ENCODE data around the gene THADA.
A peak's percentile ranks its signal among the peaks of the same experiment; 100 is the strongest.

The THADA gene

DNA sequence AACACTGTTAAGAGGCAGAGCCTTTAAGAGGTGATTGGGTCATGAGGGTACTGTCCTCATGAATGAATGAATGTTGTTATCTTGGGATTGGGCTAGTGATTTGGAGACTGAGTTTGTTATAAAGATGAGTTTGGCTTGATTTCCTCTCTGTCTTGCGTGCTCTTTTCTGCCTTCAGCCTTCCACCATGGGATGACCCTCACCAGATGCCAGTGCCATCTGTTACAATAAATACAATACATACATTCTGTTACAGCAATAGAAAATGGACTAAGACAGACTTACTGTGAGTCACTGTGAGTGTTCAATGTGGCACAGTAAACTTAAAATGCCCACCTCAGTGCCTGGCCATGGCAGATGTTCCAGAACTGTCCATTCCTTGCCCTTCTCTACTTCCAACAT is 274.4 kb downstream of the THADA start:
- no peak for DNase-seq (ENCODE audit: low read depth)
- H3K4me3 ChIP-seq (ENCODE audit: control insufficient read depth, low read depth, low read length) = no peak overlapping the region
- TF ChIP-seq, protein P1, sequence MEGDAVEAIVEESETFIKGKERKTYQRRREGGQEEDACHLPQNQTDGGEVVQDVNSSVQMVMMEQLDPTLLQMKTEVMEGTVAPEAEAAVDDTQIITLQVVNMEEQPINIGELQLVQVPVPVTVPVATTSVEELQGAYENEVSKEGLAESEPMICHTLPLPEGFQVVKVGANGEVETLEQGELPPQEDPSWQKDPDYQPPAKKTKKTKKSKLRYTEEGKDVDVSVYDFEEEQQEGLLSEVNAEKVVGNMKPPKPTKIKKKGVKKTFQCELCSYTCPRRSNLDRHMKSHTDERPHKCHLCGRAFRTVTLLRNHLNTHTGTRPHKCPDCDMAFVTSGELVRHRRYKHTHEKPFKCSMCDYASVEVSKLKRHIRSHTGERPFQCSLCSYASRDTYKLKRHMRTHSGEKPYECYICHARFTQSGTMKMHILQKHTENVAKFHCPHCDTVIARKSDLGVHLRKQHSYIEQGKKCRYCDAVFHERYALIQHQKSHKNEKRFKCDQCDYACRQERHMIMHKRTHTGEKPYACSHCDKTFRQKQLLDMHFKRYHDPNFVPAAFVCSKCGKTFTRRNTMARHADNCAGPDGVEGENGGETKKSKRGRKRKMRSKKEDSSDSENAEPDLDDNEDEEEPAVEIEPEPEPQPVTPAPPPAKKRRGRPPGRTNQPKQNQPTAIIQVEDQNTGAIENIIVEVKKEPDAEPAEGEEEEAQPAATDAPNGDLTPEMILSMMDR (conservative IDR thresholded peaks at IDR 0.05; ENCODE audit: control insufficient read depth, insufficient read depth, low read depth, low read length) = no peak

DNA sequence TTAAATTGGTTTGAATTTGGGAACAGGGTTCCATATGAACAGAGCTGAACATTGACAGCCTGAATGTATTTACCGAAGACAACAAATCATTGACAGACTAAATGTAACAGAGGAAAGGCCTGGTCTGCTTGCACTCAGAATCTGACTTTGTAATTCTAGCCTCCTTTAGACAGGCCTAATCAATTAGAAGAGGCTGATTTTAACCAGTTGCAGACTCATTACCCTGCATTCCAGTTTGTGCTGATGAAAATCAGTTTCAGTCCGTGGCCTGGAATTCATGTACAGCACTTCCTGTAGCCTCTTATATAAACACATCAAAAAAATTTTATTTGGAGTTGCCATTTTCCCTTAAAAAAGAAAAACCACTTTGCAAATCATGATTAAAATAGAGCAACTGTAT is 276.3 kb downstream of the THADA start:
- TF ChIP-seq, protein P1 (conservative IDR thresholded peaks at IDR 0.05; ENCODE audit: control insufficient read depth, insufficient read depth, low read depth, low read length) = no peak
- DNase-seq (ENCODE audit: low read depth) = no peak
- H3K4me3 ChIP-seq (ENCODE audit: control insufficient read depth, low read depth, low read length) = no peak overlapping the region

DNA sequence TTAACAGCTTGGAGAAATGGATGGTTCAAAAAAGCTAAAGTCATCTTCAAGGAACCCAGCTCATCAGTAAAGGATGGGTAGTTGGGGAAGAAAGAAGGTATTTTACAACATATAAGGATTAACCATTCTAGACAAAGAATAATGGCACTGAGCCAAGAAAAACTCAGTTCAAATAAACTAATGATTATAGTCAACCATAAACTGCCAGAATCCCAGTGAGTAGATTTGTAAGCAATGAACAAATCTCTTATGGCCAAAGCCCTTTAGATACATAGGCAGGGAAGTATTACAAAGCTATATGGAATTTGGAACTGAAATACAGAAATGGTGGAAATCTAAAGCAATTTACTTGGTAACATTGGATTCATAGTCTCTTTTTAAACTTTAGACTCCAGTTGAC is 277.0 kb downstream of the THADA start:
- TF ChIP-seq, protein P1 (conservative IDR thresholded peaks at IDR 0.05; ENCODE audit: control insufficient read depth, insufficient read depth, low read depth, low read length) = no peak
- peak; percentile 71 for DNase-seq (ENCODE audit: low read depth)
- H3K4me3 ChIP-seq (ENCODE audit: control insufficient read depth, low read depth, low read length) = no peak overlapping the region

DNA sequence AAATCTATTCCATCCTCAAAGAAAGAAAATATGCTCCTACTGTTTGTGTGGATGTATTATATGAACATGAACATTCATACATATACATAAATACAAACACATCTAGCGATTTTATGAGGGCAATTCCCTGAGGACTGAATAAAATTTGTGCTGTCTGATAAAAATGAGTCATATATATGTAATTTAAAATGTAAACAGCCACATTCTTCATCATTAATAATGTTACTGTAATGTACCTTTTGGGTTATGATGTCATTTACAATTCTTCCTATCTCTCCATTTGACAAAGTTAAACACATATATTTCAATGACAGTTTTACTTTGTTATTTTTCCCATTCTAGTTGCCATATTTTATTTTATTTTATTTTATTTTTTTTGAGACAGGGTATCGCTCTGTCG is 278.2 kb downstream of the THADA start:
- no peak for DNase-seq (ENCODE audit: low read depth)
- TF ChIP-seq, protein P1 (conservative IDR thresholded peaks at IDR 0.05; ENCODE audit: control insufficient read depth, insufficient read depth, low read depth, low read length) = no peak
- no peak overlapping the region for H3K4me3 ChIP-seq (ENCODE audit: control insufficient read depth, low read depth, low read length)

DNA sequence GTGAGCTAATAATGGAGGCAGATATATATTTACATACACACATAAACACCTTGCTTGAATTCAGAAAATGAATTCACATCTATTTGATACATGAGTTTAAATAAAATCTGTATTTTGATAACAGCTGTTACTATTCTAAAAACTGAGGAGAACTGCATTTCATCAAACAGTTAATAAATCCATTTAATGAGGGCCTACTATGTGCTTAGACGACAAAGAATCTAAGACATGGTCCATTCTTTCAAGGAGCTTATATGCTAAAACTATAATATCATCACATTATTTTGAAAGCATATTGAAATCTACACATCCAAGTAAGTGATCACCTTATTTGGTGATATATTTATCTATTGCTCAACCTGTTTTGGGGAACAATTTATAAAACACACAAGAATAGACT is 278.6 kb downstream of the THADA start:
- no peak overlapping the region for H3K4me3 ChIP-seq (ENCODE audit: control insufficient read depth, low read depth, low read length)
- DNase-seq (ENCODE audit: low read depth) = no peak
- TF ChIP-seq, protein P1 (conservative IDR thresholded peaks at IDR 0.05; ENCODE audit: control insufficient read depth, insufficient read depth, low read depth, low read length) = no peak

DNA sequence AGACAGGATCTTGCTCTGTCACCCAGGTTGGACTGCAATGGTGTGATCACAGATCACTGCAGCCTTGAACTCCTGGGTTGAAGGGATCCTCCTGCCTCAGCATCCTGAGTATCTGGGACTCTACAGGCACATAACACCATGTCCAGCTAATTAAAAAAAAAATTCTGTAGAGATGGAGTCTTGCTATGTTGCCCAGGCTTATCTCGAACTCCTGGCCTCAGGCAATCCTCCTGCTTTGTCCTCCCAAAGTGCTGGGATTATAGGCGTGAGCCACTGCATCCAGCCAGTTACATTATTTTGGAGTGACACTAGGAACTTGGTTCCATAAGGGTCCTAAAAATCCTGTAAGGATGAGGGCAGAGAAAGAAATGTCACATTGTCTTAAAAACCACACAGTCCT is 280.4 kb downstream of the THADA start:
- TF ChIP-seq, protein P1 (conservative IDR thresholded peaks at IDR 0.05; ENCODE audit: control insufficient read depth, insufficient read depth, low read depth, low read length) = no peak
- H3K4me3 ChIP-seq (ENCODE audit: control insufficient read depth, low read depth, low read length) = no peak overlapping the region
- no peak for DNase-seq (ENCODE audit: low read depth)

DNA sequence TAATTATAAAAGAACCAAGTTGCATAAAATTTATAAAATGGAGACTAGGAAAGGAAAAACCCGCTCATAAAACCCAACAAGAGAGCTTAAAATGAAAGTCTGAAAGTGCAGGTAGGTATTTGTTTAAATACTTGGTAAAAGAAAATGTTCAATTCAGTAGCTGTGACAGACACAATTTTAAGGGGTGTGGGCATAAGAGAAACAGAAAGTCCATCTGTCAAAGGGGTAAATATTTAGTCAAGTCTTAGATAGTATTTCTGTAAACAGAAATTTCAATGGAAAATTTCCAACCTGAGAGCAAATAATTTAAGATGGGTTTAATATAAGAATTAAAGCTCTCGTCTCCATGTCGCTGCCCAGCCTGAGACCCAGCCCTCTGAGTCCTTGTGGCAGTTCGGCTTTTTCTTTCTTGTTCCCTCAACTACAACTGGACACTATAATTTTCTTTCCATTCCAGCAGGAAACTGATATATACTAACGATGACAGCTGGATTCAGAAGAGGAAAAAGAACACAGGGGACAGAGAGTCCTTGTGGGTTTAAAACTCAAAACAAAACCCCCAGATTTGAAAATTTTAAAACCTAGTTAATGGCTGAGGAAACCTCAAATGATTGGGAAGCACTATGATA is 281.4 kb downstream of the THADA start:
- TF ChIP-seq, protein P1 (conservative IDR thresholded peaks at IDR 0.05; ENCODE audit: control insufficient read depth, insufficient read depth, low read depth, low read length) = no peak
- H3K4me3 ChIP-seq (ENCODE audit: control insufficient read depth, low read depth, low read length) = no peak overlapping the region
- DNase-seq (ENCODE audit: low read depth) = no peak

All from fibroblast of mammary gland (primary cell).